Cardiac fibroblast (primary cell): ENCODE measurements around the gene POMT1.

Experiments
- DNase-seq, 2 donors: peaks; one replicate each; pipeline versions ENCODE4 v3.0.0 to v3.0.0-alpha.2; 2010; ENCODE audit warnings: low read depth in 2 of 2
- H3K4me3 ChIP-seq, 2 donors: replicated peaks in 1 of 2; 1 replicate in 1 of 2; 2 replicates in 1 of 2; pipeline ENCODE4 v1.5.1; 2011; ENCODE audit warnings: low read depth in 2 of 2, low read length in 2 of 2, mild to moderate bottlenecking in 2 of 2, moderate library complexity in 1 of 2
- TF ChIP-seq, protein P1 (sequence below): IDR thresholded peaks from one replicate; pipeline ENCODE4 v1.5.1; 2011; ENCODE audit warnings: low read depth, mild to moderate bottlenecking, low read length, inconsistent platforms

The POMT1 gene

DNA sequence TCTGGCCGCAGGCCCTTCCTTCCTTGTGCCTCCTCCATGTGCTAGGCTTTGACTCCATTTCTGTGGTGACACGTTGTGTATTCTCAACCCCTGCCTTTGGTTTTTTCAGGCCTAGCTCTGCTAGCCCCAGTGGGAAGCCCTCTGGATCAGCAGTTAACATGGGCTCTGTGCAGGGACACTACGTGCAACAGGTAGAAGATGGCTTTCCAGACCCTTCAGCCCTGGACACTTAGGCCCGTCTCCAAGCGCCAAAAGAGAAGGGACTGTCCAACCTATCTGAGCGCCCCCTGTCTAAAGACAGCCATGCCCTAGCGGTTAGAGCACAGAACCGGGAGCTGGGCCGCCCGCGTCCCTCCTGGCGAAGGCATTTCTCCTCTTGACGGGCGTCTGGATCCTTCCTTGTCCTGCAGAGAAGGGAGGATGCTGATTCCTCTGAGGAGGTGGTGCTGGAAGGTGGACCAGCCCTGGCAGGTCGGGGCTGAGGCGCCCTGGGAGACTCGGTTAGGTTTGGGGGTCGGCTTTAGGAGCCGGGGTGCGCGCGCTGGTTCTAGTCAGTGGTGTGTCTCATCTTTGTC, 8.3 kb upstream of the POMT1 start:
- TF ChIP-seq, protein P1, sequence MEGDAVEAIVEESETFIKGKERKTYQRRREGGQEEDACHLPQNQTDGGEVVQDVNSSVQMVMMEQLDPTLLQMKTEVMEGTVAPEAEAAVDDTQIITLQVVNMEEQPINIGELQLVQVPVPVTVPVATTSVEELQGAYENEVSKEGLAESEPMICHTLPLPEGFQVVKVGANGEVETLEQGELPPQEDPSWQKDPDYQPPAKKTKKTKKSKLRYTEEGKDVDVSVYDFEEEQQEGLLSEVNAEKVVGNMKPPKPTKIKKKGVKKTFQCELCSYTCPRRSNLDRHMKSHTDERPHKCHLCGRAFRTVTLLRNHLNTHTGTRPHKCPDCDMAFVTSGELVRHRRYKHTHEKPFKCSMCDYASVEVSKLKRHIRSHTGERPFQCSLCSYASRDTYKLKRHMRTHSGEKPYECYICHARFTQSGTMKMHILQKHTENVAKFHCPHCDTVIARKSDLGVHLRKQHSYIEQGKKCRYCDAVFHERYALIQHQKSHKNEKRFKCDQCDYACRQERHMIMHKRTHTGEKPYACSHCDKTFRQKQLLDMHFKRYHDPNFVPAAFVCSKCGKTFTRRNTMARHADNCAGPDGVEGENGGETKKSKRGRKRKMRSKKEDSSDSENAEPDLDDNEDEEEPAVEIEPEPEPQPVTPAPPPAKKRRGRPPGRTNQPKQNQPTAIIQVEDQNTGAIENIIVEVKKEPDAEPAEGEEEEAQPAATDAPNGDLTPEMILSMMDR, result no peak
- DNase-seq, result no peak
- H3K4me3 ChIP-seq, result no peak overlapping the region

DNA sequence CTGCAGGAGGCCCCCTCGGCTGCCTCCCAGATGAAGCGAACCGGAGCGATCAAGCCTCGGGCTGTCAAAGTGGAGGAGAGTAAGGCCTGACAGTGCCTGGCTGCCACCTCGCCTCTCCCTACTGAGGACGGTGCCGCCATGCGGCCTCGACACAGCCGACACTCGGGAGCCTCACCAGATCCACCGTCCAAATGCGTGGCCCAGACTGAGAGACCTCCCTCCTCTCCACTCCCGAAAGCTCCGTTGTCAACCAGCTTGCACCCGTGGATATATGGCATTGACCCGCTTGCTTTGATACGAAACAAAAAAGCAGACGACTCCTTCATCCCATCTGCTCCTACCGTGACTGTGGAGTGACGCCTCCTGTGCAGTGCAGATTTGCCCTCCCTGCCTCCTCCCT, 6.9 kb upstream of the POMT1 start:
- no peak for DNase-seq
- TF ChIP-seq, protein P1, result no peak
- no peak overlapping the region for H3K4me3 ChIP-seq

DNA sequence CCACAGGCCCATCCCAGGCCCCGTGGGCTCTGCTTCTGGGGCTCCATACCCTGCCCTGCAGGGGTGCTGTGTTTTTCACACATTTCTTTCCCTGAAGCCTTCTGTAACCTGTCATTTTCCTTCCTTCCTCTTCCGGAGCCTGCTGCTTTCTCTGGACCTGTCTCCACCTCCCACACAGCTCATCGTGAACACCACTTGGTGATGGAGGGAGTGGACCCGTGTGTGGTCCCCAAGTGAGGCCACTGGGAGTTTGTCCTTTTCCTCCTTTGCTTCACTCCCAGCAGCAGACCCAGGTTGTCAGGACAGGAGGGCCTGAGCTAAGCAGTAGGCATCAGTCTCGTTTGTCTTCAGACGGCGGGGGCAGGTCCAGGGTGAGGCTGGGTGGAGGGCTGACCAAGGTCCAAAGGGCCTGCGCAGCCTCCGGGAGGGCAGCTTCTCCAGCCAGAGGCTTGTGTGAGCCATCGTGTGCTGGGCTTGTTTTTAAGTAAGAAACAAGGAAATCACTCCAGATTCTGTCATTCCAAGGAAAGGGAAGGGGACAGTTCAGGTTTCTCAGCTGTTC, 5.8 kb upstream of the POMT1 start:
- DNase-seq, result no peak
- no peak overlapping the region for H3K4me3 ChIP-seq

DNA sequence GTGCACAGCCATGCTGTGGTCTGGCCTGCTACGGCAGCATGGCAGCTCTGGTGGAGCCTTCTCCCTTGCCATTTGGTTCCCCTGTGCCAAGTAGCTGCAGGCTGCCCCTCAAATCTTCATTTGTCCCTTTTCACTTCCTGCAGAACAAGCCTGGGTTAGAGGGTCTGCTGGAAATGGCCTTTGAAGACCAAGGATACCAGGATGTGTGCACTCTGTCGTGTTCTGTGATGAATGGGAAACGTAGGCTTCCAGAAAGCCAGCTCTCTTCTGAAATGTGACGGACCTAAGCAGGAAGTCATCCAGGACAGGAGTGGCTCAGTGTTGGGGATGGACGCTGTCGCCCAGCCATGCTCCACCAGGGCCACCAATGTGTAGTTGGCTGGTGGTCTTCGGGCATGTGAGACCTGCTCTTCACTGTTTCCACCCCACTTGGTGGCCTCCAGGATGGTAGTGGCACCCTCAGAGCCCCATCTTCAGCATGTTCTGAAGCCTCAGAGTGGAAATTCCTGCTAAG, 3.4 kb upstream of the POMT1 start:
- TF ChIP-seq, protein P1, result no peak
- no peak for DNase-seq
- H3K4me3 ChIP-seq, result no peak overlapping the region

More for the DNA sequence above, 5.8 kb upstream of the POMT1 start:
- TF ChIP-seq, protein P1, result no peak

DNA sequence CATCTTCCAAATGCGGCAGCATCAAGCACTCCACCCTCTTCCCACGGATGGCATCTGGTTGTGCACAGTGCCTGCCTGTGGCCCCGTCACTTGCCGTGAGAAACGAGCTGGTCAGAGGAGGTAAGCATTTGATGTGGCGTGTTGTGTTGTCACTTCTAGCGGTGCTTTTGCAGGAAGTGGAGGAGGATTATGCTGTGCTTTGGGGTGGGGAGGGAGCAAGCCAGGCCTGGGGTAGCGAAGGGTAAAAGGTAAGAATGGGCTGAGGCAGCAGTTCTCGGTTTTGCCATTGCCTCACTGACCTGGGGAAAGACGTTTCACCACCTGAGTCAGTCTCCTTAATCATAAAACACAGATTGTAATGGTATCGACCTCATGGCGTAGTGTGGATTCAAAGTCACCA, 2.3 kb upstream of the POMT1 start:
- H3K4me3 ChIP-seq, result no peak overlapping the region
- DNase-seq, result no peak
- TF ChIP-seq, protein P1, result no peak

DNA sequence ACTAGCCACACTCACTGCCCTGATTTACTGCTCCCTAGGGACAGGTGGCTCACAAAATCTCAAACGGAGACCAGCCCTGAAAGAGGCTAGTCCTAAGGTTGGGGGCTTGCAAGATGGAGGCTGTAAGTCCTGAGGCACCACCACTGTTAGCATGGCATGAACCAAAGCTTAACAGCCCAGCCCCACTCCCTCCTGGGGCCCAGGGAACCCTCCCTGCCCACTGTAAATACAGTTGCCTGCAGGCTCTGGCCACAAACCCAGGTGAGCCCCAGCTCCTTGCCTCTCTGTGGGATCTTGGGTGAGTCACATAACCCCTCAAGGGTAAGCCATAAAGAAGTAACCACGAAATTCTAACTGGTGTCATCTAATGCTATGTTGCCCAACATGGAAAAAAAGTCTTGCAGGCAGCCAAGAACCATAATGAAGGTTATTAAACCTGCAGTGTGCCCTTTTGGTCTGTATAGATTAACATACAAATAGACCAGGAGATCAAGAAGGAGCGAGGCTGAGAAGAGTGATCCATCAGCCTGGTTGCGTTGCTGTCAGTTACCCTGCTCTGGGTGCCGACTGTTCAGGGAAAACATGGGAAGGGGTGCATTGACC, 1.7 kb upstream of the POMT1 start:
- DNase-seq, result peak; percentile 16 to 49
- TF ChIP-seq, protein P1, result no peak
- H3K4me3 ChIP-seq, result no peak overlapping the region
